PC-3 (cell line): ENCODE results near the gene MRPL46. TPM values are rescaled to one million over a fixed set of nuclear protein-coding genes. Genes with fewer than 3 reads are reported as not detected.

ENCODE experiments used
- ATAC-seq: fragments of 200-7000 bp; cut with Tn5 transposase; 2 replicates; pipeline ENCODE4 v1.9.1; 2020; ENCODE audit warnings: mild to moderate bottlenecking, moderate library complexity
- BruUV-seq: library from RNA; stranded (reverse); fragments of 400-500 nt; replicated peaks from 2 replicates; lab custom pipeline; 2021; lab: Mats Ljungman, UMichigan
- CTCF ChIA-PET: fragments of 300-600 bp; sonication (Branson Sonifier 250); formaldehyde crosslinking; loops from one replicate; lab custom pipeline; 2022; ENCODE audit warnings: antibody characterized with exemption; lab: Charles Lee
- POLR2A ChIA-PET: fragments of 300-600 bp; sonication (Branson Sonifier 250); formaldehyde crosslinking; loops from one replicate; lab custom pipeline; 2022; ENCODE audit warnings: antibody characterized with exemption; ENCODE audit not compliant: unreplicated experiment; lab: Charles Lee
- DNase-seq: peaks from one replicate; pipeline ENCODE4 v3.0.0-alpha.2; 2015
- H2AFZ ChIP-seq: fragments of 300-600 bp; sonication (generic); 2 replicates; pipeline ENCODE4 v1.6.0; 2016; ENCODE audit warnings: antibody characterized with exemption, low read length
- H3F3A ChIP-seq: fragments of 300-600 bp; sonication (generic); one replicate; pipeline ENCODE4 v1.6.0; 2017; ENCODE audit warnings: antibody characterized with exemption, low read length, control low read depth, mild to moderate bottlenecking; ENCODE audit not compliant: unreplicated experiment
- H3K27ac ChIP-seq: fragments of 300-600 bp; sonication (generic); 2 replicates; pipeline ENCODE4 v1.5.1; 2016; ENCODE audit warnings: mild to moderate bottlenecking, low read length
- H3K27me3 ChIP-seq: fragments of 300-600 bp; sonication (generic); 2 replicates; pipeline ENCODE4 v1.6.1; 2016; ENCODE audit warnings: low read length, mixed read lengths
- H3K36me3 ChIP-seq: fragments of 300-600 bp; sonication (generic); 2 replicates; pipeline ENCODE4 v1.6.1; 2016; ENCODE audit warnings: low read depth, mixed run types, low read length, mixed read lengths
- H3K4me1 ChIP-seq: fragments of 300-600 bp; sonication (generic); 2 replicates; pipeline ENCODE4 v1.5.1; 2016; ENCODE audit warnings: low read length; ENCODE audit not compliant: insufficient read depth
- H3K4me2 ChIP-seq: fragments of 300-600 bp; sonication (generic); 2 replicates; pipeline ENCODE4 v1.6.0; 2016; ENCODE audit warnings: low read length
- H3K4me3 ChIP-seq: fragments of 300-600 bp; sonication (generic); 2 replicates; pipeline ENCODE4 v1.5.1; 2016; ENCODE audit warnings: mild to moderate bottlenecking, low read length, mixed read lengths
- H3K79me2 ChIP-seq: fragments of 300-600 bp; sonication (generic); 2 replicates; pipeline ENCODE4 v1.6.1; 2017; ENCODE audit warnings: low read length, mixed read lengths
- H3K9ac ChIP-seq: fragments of 300-600 bp; sonication (generic); 2 replicates; pipeline ENCODE4 v1.6.0; 2016; ENCODE audit warnings: mild to moderate bottlenecking, low read length
- H3K9me2 ChIP-seq: fragments of 300-600 bp; sonication (generic); replicated peaks from 2 replicates; pipeline ENCODE4 v1.6.1; 2016; ENCODE audit warnings: mixed run types, low read length, mixed read lengths
- H3K9me3 ChIP-seq: fragments of 300-600 bp; sonication (generic); 2 replicates; pipeline ENCODE4 v1.6.1; 2016; ENCODE audit warnings: low read length, mixed read lengths
- H4K20me1 ChIP-seq: fragments of 300-600 bp; sonication (generic); 2 replicates; pipeline ENCODE4 v1.6.1; 2016; ENCODE audit warnings: low read length, mixed read lengths
- CTCF ChIP-seq: fragments of 300-600 bp; sonication (generic); conservative IDR thresholded peaks from 2 replicates; pipeline ENCODE4 v1.5.1; 2017; ENCODE audit warnings: antibody characterized with exemption, low read depth, mild to moderate bottlenecking, low read length
- EZH2 ChIP-seq: fragments of 300-600 bp; sonication (generic); IDR thresholded peaks from one replicate; pipeline ENCODE4 v1.6.1; 2017; ENCODE audit warnings: antibody characterized with exemption, mild to moderate bottlenecking, low read length; ENCODE audit not compliant: unreplicated experiment
- EZH2phosphoT487 ChIP-seq: fragments of 300-600 bp; sonication (generic); IDR thresholded peaks from 2 replicates; pipeline ENCODE4 v1.6.1; 2018; ENCODE audit warnings: mild to moderate bottlenecking, antibody characterized with exemption, low read length, borderline replicate concordance
- intact Hi-C: fragments of 100-400 bp; cut with micrococcal nuclease; formaldehyde crosslinking; loops from 2 replicates; pipeline ENCODE4 v1.9.0; 2023
- total RNA-seq: library from RNA; depleted of rRNA; stranded (reverse); fragments of >200 nt; gene quantifications from 2 replicates; pipeline ENCODE4 v1.2.3, GENCODE V29; 2014; rRNA removed

MRPL46 gene
- total RNA-seq, 1 experiment from 2014 or later, result 33.9 TPM

- BruUV-seq, result no TSS peak
- Histone ChIP-seq H3K4me3 (no peak overlapping the region), H3K4me1 (no peaks in the 10 kb centered on the region), H3K79me2 (no peaks in the 10 kb centered on the region), H3K4me2 (no peak overlapping the region), H4K20me1 (no peaks in the 10 kb centered on the region), H3K9ac (no peak overlapping the region), H2AFZ (no peak overlapping the region), H3K36me3 (no peaks in the 10 kb centered on the region), H3K27ac (no peak overlapping the region), H3K9me3 (no peaks in the 10 kb centered on the region), H3F3A (no peaks in the 10 kb centered on the region), H3K9me2 (no peaks in the 10 kb centered on the region), H3K27me3 (peaks cover 29% of the 10 kb centered on the region)
- intact Hi-C loops, result no loop called here
- ChIA-PET CTCF (no interaction called here), POLR2A (no interaction called here)
- ATAC-seq, result no peak
- no peak for TF ChIP-seq CTCF
- no peak for TF ChIP-seq EZH2phosphoT487
- no peak for TF ChIP-seq EZH2
- DNase-seq, result no peak
These were observed 43.9 kb downstream of the MRPL46 start for GRCh38 chr15:88423331-88423730.

GRCh38 chr15:88419830-88420229 lies 47.4 kb downstream of the MRPL46 start:
- ChIA-PET CTCF (no interaction called here), POLR2A (no interaction called here)
- no peak overlapping the region for H3K4me2 ChIP-seq
- H3K27ac ChIP-seq, result no peak overlapping the region
- H3F3A ChIP-seq, result no peaks in the 10 kb centered on the region
- no peak for TF ChIP-seq EZH2phosphoT487
- no peaks in the 10 kb centered on the region for H3K79me2 ChIP-seq
- H3K9ac ChIP-seq, result no peak overlapping the region
- H3K36me3 ChIP-seq, result no peaks in the 10 kb centered on the region
- no peaks in the 10 kb centered on the region for H3K9me3 ChIP-seq
- no peak for DNase-seq
- BruUV-seq, result no TSS peak
- H2AFZ ChIP-seq, result no peak overlapping the region
- H3K4me3 ChIP-seq, result no peak overlapping the region
- H4K20me1 ChIP-seq, result no peaks in the 10 kb centered on the region
- no peak for ATAC-seq
- peaks cover 4% of the 10 kb centered on the region for H3K27me3 ChIP-seq
- H3K9me2 ChIP-seq, result no peaks in the 10 kb centered on the region
- intact Hi-C loops, result no loop called here
- no peaks in the 10 kb centered on the region for H3K4me1 ChIP-seq

Other genes with a start within 250 kb of the MRPL46 start
- gene NTRK3, start 210.6 kb downstream of the MRPL46 start, total RNA-seq, result not detected in 2 replicates
- gene MRPS11, start 320 bp upstream of the MRPL46 start, total RNA-seq, result 76.0 and 92.7 TPM in 2 replicates
- gene DET1, start 79.3 kb upstream of the MRPL46 start, total RNA-seq, result 1.5 and 1.6 TPM in 2 replicates
- gene AEN, start 154.0 kb upstream of the MRPL46 start, total RNA-seq, result 81.3 and 98.7 TPM in 2 replicates
- gene ISG20, start 171.6 kb upstream of the MRPL46 start, total RNA-seq, result 48.6 and 64.0 TPM in 2 replicates